ENCODE data around the gene FNDC3B.

- TF ChIP-seq CTCF (IDR thresholded peaks at IDR 0.05) (no peak), POLR2A (IDR thresholded peaks at IDR 0.05) (no peak)
Measured at GRCh38 chr3:172330413-172330812, 291.0 kb downstream of the FNDC3B start.

All from vagina (tissue), 2 donors.